B cell (primary cell): ENCODE results near the gene RAP2A.

Experiments
- CTCF ChIP-seq: fragments of 200-600 bp; IDR thresholded peaks from one replicate; pipeline ENCODE4 v1.8.0; 2022; ENCODE audit warnings: antibody characterized with exemption, mild to moderate bottlenecking
- EZH2 ChIP-seq: IDR thresholded peaks from 2 replicates; pipeline ENCODE4 v1.6.1; 2012; ENCODE audit warnings: borderline replicate concordance, low read depth, mild to moderate bottlenecking, moderate library complexity, low read length; ENCODE audit not compliant: insufficient read depth, poor library complexity, severe bottlenecking

GRCh38 chr13:97492257-97492656, 58.3 kb downstream of the RAP2A start:
- TF ChIP-seq CTCF, result no peak
- TF ChIP-seq EZH2, result no peak
